OCI-LY3 (cell line): Measurements from ENCODE around the gene CHKA.

Experiments used
- H2AFZ ChIP-seq: fragments of 200-600, 300-600 bp; shearing (Covaris generic); 2 replicates; pipeline ENCODE4 v1.6.0; 2014; ENCODE audit warnings: antibody characterized with exemption, low read depth, low read length
- H3K27ac ChIP-seq: fragments of 200-600, 300-600 bp; sonication (generic); 2 replicates; pipeline ENCODE4 v1.5.1; 2014; ENCODE audit warnings: mild to moderate bottlenecking, low read length, moderate library complexity, mixed read lengths
- H3K27me3 ChIP-seq: fragments of 200-600, 300-600 bp; sonication (generic); 2 replicates; pipeline ENCODE4 v1.6.1; 2014; ENCODE audit warnings: low read depth, low read length, mixed read lengths
- H3K36me3 ChIP-seq: fragments of 200-600, 300-600 bp; sonication (generic); replicated peaks from 2 replicates; pipeline ENCODE3; 2014; ENCODE audit warnings: low read depth, low read length, mixed read lengths
- H3K4me1 ChIP-seq: fragments of 300-600, 200-600 bp; sonication (generic); 2 replicates; pipeline ENCODE4 v1.6.1; 2014; ENCODE audit warnings: low read length, mixed read lengths
- H3K4me2 ChIP-seq: fragments of 200-600, 300-600 bp; sonication (generic); 2 replicates; pipeline ENCODE4 v1.6.1; 2014; ENCODE audit warnings: low read length, mixed read lengths
- H3K4me3 ChIP-seq: fragments of 300-600, 200-600 bp; sonication (generic); 2 replicates; pipeline ENCODE4 v1.5.1; 2014; ENCODE audit warnings: antibody characterized with exemption, mild to moderate bottlenecking, low read length, moderate library complexity
- H3K79me2 ChIP-seq: fragments of 300-600, 200-600 bp; shearing (Covaris generic); 2 replicates; pipeline ENCODE4 v1.6.1; 2014; ENCODE audit warnings: mild to moderate bottlenecking, low read length, mixed read lengths
- H3K9ac ChIP-seq: fragments of 300-600, 200-600 bp; shearing (Covaris generic); 2 replicates; pipeline ENCODE4 v1.6.0; 2014; ENCODE audit warnings: mild to moderate bottlenecking, low read length, moderate library complexity
- H3K9me3 ChIP-seq: fragments of 200-600, 300-600 bp; shearing (Covaris generic); 2 replicates; pipeline ENCODE4 v1.6.1; 2014; ENCODE audit warnings: low read length, mixed read lengths; ENCODE audit not compliant: insufficient read depth
- H4K20me1 ChIP-seq: fragments of 200-600, 300-600 bp; sonication (generic); 2 replicates; pipeline ENCODE4 v1.6.1; 2016; ENCODE audit warnings: low read length, mixed read lengths; ENCODE audit not compliant: insufficient read depth
- EZH2phosphoT487 ChIP-seq: fragments of 200-600 bp; shearing (Covaris generic); IDR thresholded peaks from 2 replicates; pipeline ENCODE4 v1.6.1; 2018; ENCODE audit warnings: antibody characterized with exemption, mixed run types, low read depth
- TF ChIP-seq, protein P1 (sequence below): fragments of 200-600, 300-600 bp; sonication (generic); IDR thresholded peaks from 2 replicates; pipeline ENCODE4 v1.5.1; 2014; ENCODE audit warnings: antibody characterized with exemption, low read length, low read depth

Gene CHKA

GRCh38 chr11:68014947-68015447, 106.2 kb downstream of the CHKA start:
- no peaks in the 10 kb centered on the region for H3K79me2 ChIP-seq
- H3K9me3 ChIP-seq = no peaks in the 10 kb centered on the region
- no peak overlapping the region for H3K9ac ChIP-seq
- no peaks in the 10 kb centered on the region for H4K20me1 ChIP-seq
- no peak overlapping the region for H3K4me3 ChIP-seq
- H3K4me2 ChIP-seq = no peak overlapping the region
- TF ChIP-seq, protein P1, sequence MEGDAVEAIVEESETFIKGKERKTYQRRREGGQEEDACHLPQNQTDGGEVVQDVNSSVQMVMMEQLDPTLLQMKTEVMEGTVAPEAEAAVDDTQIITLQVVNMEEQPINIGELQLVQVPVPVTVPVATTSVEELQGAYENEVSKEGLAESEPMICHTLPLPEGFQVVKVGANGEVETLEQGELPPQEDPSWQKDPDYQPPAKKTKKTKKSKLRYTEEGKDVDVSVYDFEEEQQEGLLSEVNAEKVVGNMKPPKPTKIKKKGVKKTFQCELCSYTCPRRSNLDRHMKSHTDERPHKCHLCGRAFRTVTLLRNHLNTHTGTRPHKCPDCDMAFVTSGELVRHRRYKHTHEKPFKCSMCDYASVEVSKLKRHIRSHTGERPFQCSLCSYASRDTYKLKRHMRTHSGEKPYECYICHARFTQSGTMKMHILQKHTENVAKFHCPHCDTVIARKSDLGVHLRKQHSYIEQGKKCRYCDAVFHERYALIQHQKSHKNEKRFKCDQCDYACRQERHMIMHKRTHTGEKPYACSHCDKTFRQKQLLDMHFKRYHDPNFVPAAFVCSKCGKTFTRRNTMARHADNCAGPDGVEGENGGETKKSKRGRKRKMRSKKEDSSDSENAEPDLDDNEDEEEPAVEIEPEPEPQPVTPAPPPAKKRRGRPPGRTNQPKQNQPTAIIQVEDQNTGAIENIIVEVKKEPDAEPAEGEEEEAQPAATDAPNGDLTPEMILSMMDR = no peak
- TF ChIP-seq EZH2phosphoT487 = no peak
- no peak overlapping the region for H2AFZ ChIP-seq
- no peaks in the 10 kb centered on the region for H3K36me3 ChIP-seq
- H3K27me3 ChIP-seq = no peaks in the 10 kb centered on the region
- no peak overlapping the region for H3K27ac ChIP-seq
- peaks cover 12% of the 10 kb centered on the region for H3K4me1 ChIP-seq

- H3K79me2 ChIP-seq = no peaks in the 10 kb centered on the region
- no peaks in the 10 kb centered on the region for H4K20me1 ChIP-seq
- no peaks in the 10 kb centered on the region for H3K36me3 ChIP-seq
- no peak for TF ChIP-seq EZH2phosphoT487
- TF ChIP-seq, protein P1 = no peak
- H3K27ac ChIP-seq = no peak overlapping the region
- H3K4me1 ChIP-seq = peaks cover 19% of the 10 kb centered on the region
- H3K4me3 ChIP-seq = no peak overlapping the region
- H3K27me3 ChIP-seq = no peaks in the 10 kb centered on the region
- H3K9me3 ChIP-seq = no peaks in the 10 kb centered on the region
- H2AFZ ChIP-seq = no peak overlapping the region
- H3K9ac ChIP-seq = no peak overlapping the region
- no peak overlapping the region for H3K4me2 ChIP-seq
Measured at GRCh38 chr11:68014157-68014946, 106.8 kb downstream of the CHKA start.

DNA sequence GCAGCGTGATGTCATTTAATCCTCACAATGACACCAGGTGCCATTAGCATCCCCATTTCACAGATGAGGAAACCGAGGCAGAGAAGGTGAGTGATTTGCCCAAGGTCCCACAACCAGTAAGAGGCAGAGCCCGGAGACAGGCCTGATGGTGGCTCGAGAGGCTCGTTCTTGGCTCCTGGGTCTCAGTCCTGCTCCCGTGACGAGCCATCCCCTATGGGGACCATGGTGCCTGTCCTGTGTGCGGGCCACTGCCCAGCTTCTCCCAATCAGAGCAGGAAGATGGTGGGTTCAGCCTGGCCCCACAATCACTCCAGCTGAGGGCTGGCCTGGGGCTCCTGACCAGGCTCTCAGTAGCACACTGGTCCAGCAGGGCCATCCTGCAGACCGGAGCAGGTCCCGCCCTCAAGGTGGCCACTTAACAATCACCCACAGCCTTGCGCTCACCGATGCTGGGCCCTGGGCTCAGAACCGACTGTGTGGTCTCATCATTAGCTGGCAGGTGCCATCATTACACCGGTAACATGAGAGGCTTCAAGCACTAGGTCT, 107.5 kb downstream of the CHKA start:
- Histone ChIP-seq H3K4me2 (no peak overlapping the region), H2AFZ (no peak overlapping the region), H3K36me3 (no peaks in the 10 kb centered on the region), H3K79me2 (no peaks in the 10 kb centered on the region), H3K4me1 (peaks cover 25% of the 10 kb centered on the region), H3K27me3 (no peaks in the 10 kb centered on the region), H3K9ac (no peak overlapping the region), H4K20me1 (no peaks in the 10 kb centered on the region), H3K4me3 (no peak overlapping the region), H3K27ac (no peak overlapping the region), H3K9me3 (no peaks in the 10 kb centered on the region)
- TF ChIP-seq EZH2phosphoT487 = no peak
- TF ChIP-seq, protein P1 = no peak

DNA sequence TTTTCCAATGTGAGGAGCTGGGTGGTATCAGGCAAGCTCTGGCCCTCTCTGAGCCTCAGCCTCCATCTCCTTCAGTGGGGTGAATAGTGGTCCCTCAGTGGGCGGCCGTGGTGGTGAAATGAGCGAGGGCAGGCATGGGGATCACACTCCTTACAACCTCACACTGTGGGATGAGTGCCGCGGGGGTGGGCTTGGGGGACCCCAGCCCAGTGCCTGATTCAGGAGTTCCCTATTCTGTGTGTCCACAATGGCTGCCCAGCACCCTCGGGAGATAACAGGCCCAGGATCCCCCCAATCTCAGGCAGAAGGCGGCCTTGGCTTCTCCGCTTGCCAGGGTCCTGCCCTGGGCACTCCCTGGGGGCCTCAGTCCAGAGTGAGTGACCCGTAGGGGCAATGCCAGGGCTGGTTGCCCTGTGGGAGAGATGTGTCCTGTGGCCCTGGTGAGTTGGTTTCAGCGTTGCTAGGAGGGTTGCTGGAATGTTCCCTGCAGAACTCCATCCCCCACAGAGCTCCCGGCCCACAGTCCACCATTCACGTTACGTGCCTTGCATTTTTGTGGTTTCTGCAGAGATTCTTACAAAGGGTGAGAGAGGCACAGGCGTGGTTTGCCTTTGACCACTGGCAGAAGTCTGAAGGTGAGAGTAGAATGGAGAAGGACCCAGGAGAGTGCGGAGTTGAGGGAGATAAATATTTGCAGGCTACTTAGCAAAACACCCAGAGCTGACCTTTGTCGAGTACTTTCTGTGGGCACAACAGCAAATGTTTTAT, 108.2 kb downstream of the CHKA start:
- Histone ChIP-seq H2AFZ (no peak overlapping the region), H4K20me1 (no peaks in the 10 kb centered on the region), H3K4me3 (no peak overlapping the region), H3K27ac (no peak overlapping the region), H3K36me3 (no peaks in the 10 kb centered on the region), H3K4me1 (peaks cover 32% of the 10 kb centered on the region), H3K9ac (no peak overlapping the region), H3K27me3 (no peaks in the 10 kb centered on the region), H3K79me2 (no peaks in the 10 kb centered on the region), H3K4me2 (no peak overlapping the region), H3K9me3 (no peaks in the 10 kb centered on the region)
- TF ChIP-seq, protein P1 = no peak
- TF ChIP-seq EZH2phosphoT487 = no peak
